WTC11 (cell line): ENCODE data around the gene MEAK7. TPM values are rescaled to one million over a fixed set of nuclear protein-coding genes. Genes with fewer than 3 reads are reported as not detected.

ENCODE experiments used
- ATAC-seq: fragments of 200-7000 bp; cut with Tn5 transposase; 2 replicates; pipeline ENCODE4 v1.10.0; 2021; ENCODE audit warnings: mild to moderate bottlenecking, moderate library complexity
- CTCF ChIA-PET: fragments of 300-600 bp; sonication (Branson Sonifier 250); formaldehyde crosslinking; loops from one replicate; lab custom pipeline; 2021; ENCODE audit warnings: antibody characterized with exemption; lab: Charles Lee
- POLR2A ChIA-PET: fragments of 350-600 bp; sonication (Branson Sonifier 250); formaldehyde crosslinking; loops from one replicate; lab custom pipeline; 2021; ENCODE audit warnings: antibody characterized with exemption; lab: Charles Lee
- DNase-seq: peaks from one replicate; pipeline ENCODE4 v3.0.0; 2021; ENCODE audit warnings: low spot score
- H3K27ac Mint-ChIP-seq: 2 replicates; pipeline ENCODE4 v1.8.0; 2021; ENCODE audit warnings: mixed read lengths
- H3K27me3 Mint-ChIP-seq: 2 replicates; pipeline ENCODE4 v1.8.0; 2021; ENCODE audit warnings: low read depth, mild to moderate bottlenecking, moderate library complexity, mixed read lengths
- H3K36me3 Mint-ChIP-seq: 2 replicates; pipeline ENCODE4 v1.8.0; 2021; ENCODE audit warnings: mixed read lengths
- H3K4me1 Mint-ChIP-seq: 2 replicates; pipeline ENCODE4 v1.8.0; 2022; ENCODE audit warnings: mixed read lengths
- H3K4me3 Mint-ChIP-seq: 2 replicates; pipeline ENCODE4 v1.8.0; 2021; ENCODE audit warnings: mild to moderate bottlenecking, moderate library complexity, mixed read lengths
- H3K9me3 Mint-ChIP-seq: 2 replicates; pipeline ENCODE4 v1.8.0; 2021; ENCODE audit warnings: mixed read lengths
- ARID4B ChIP-seq: sonication (generic); formaldehyde crosslinking; IDR thresholded peaks from 2 replicates; pipeline ENCODE4 v1.8.0; 2023; ENCODE audit warnings: missing genetic modification reagents, mild to moderate bottlenecking, borderline replicate concordance
- CTCF ChIP-seq: fragments of 200-600 bp; IDR thresholded peaks from 2 replicates; pipeline ENCODE4 v1.8.0; 2022; ENCODE audit warnings: antibody characterized with exemption
- ERG ChIP-seq: fragments of 250-450 bp; sonication (Bioruptor Pico); IDR thresholded peaks from 2 replicates; pipeline ENCODE4 v1.8.0; 2021; ENCODE audit warnings: mild to moderate bottlenecking
- KAT7 ChIP-seq: sonication (generic); formaldehyde crosslinking; IDR thresholded peaks from 2 replicates; pipeline ENCODE4 v1.8.1; 2023; ENCODE audit warnings: missing genetic modification reagents, mild to moderate bottlenecking, borderline replicate concordance
- NFYB ChIP-seq: sonication (generic); formaldehyde crosslinking; conservative IDR thresholded peaks from 2 replicates; pipeline ENCODE4 v1.8.0; 2022; ENCODE audit warnings: low read depth, missing genetic modification reagents
- SMAD4 ChIP-seq: sonication (generic); formaldehyde crosslinking; IDR thresholded peaks from 2 replicates; pipeline ENCODE4 v1.8.0; 2022; ENCODE audit warnings: mild to moderate bottlenecking, missing genetic modification reagents
- STAT6 ChIP-seq: sonication (generic); formaldehyde crosslinking; conservative IDR thresholded peaks from 2 replicates; pipeline ENCODE4 v1.8.1; 2023; ENCODE audit warnings: mild to moderate bottlenecking, low read depth, missing genetic modification reagents, moderate library complexity
- USF2 ChIP-seq: sonication (generic); formaldehyde crosslinking; IDR thresholded peaks from 2 replicates; pipeline ENCODE4 v1.8.1; 2023; ENCODE audit warnings: mild to moderate bottlenecking, missing genetic modification reagents, moderate library complexity
- ZNF219 ChIP-seq: sonication (generic); formaldehyde crosslinking; IDR thresholded peaks from 2 replicates; pipeline ENCODE4 v1.8.0; 2023; ENCODE audit warnings: missing genetic modification reagents, mild to moderate bottlenecking, borderline replicate concordance
- total RNA-seq: library from RNA; stranded (reverse); gene quantifications from 3 replicates; pipeline ENCODE4 v1.2.3, GENCODE V29; 2021

The MEAK7 gene
- total RNA-seq, 1 experiment from 2014 or later = 14.4 TPM

GRCh38 chr16:84514295-84514873 is 9.9 kb upstream of the MEAK7 start (continued):
- TF ChIP-seq STAT6 (CRISPR knock-in tag) (no peak), ARID4B (CRISPR knock-in tag) (no peak)

- ATAC-seq (no peak), DNase-seq (no peak)
- Mint-ChIP-seq H3K9me3 (no peaks in the 10 kb centered on the region), H3K27me3 (no peaks in the 10 kb centered on the region), H3K36me3 (no peaks in the 10 kb centered on the region), H3K4me3 (no peak overlapping the region), H3K4me1 (peaks cover 32% of the 10 kb centered on the region), H3K27ac (no peak overlapping the region)
- CTCF ChIA-PET = interaction anchor here (1.0 to 2.3 kb wide), 4 partner anchors 8 to 109 kb away, joined by 4 to 12 read pairs (median 5); no protein-coding TSS in a partner anchor
- POLR2A ChIA-PET = interaction anchor here (0.9 kb wide), 1 partner anchor 18 kb away, joined by 3 read pairs; no protein-coding TSS in a partner anchor
- no peak for TF ChIP-seq NFYB
- no peak for TF ChIP-seq ZNF219
- no peak for TF ChIP-seq KAT7 (CRISPR knock-in tag)
- TF ChIP-seq ERG (CRISPR knock-in tag) = no peak
These were observed 9.2 kb upstream of the MEAK7 start for GRCh38 chr16:84513666-84514065.

- Mint-ChIP-seq H3K4me1 (peaks cover 35% of the 10 kb centered on the region), H3K9me3 (no peaks in the 10 kb centered on the region), H3K27me3 (no peaks in the 10 kb centered on the region), H3K36me3 (no peaks in the 10 kb centered on the region), H3K27ac (no peak overlapping the region; the same call in 1 of the 2 replicates), H3K4me3 (no peak overlapping the region)
- DNase-seq (no peak), ATAC-seq (no peak)
- no peak for TF ChIP-seq USF2 (CRISPR knock-in tag)
- TF ChIP-seq CTCF = no peak
- TF ChIP-seq SMAD4 = no peak
- CTCF ChIA-PET = interaction anchor here (2.3 kb wide), 1 partner anchor 109 kb away, joined by 6 read pairs; no protein-coding TSS in a partner anchor
- POLR2A ChIA-PET = no interaction called here
These were observed 8.7 kb upstream of the MEAK7 start for GRCh38 chr16:84513123-84513522.
